WTC11 (cell line): Measurements from ENCODE around the gene KLHDC8A. TPM values are rescaled to one million over a fixed set of nuclear protein-coding genes. Genes with fewer than 3 reads are reported as not detected.
A peak's percentile ranks its signal among the peaks of the same experiment; 100 is the strongest.

Experiments
- ATAC-seq: fragments of 200-7000 bp; cut with Tn5 transposase; 2 replicates; pipeline ENCODE4 v1.10.0; 2021; ENCODE audit warnings: mild to moderate bottlenecking, moderate library complexity
- CTCF ChIA-PET: fragments of 300-600 bp; sonication (Branson Sonifier 250); formaldehyde crosslinking; loops from one replicate; lab custom pipeline; 2021; ENCODE audit warnings: antibody characterized with exemption; lab: Charles Lee
- POLR2A ChIA-PET: fragments of 350-600 bp; sonication (Branson Sonifier 250); formaldehyde crosslinking; loops from one replicate; lab custom pipeline; 2021; ENCODE audit warnings: antibody characterized with exemption; lab: Charles Lee
- DNase-seq: peaks from one replicate; pipeline ENCODE4 v3.0.0; 2021; ENCODE audit warnings: low spot score
- H3K27ac Mint-ChIP-seq: 2 replicates; pipeline ENCODE4 v1.8.0; 2021; ENCODE audit warnings: mixed read lengths
- H3K27me3 Mint-ChIP-seq: 2 replicates; pipeline ENCODE4 v1.8.0; 2021; ENCODE audit warnings: low read depth, mild to moderate bottlenecking, moderate library complexity, mixed read lengths
- H3K36me3 Mint-ChIP-seq: 2 replicates; pipeline ENCODE4 v1.8.0; 2021; ENCODE audit warnings: mixed read lengths
- H3K4me1 Mint-ChIP-seq: 2 replicates; pipeline ENCODE4 v1.8.0; 2022; ENCODE audit warnings: mixed read lengths
- H3K4me3 Mint-ChIP-seq: 2 replicates; pipeline ENCODE4 v1.8.0; 2021; ENCODE audit warnings: mild to moderate bottlenecking, moderate library complexity, mixed read lengths
- H3K9me3 Mint-ChIP-seq: 2 replicates; pipeline ENCODE4 v1.8.0; 2021; ENCODE audit warnings: mixed read lengths
- ATF1 ChIP-seq: sonication (generic); formaldehyde crosslinking; IDR thresholded peaks from 2 replicates; pipeline ENCODE4 v1.8.1; 2023; ENCODE audit warnings: mild to moderate bottlenecking, moderate library complexity, missing genetic modification reagents
- CREM ChIP-seq: sonication (generic); formaldehyde crosslinking; IDR thresholded peaks from 2 replicates; pipeline ENCODE4 v1.8.1; 2022; ENCODE audit warnings: mild to moderate bottlenecking, missing genetic modification reagents, moderate library complexity
- CTCF ChIP-seq: fragments of 200-600 bp; IDR thresholded peaks from 2 replicates; pipeline ENCODE4 v1.8.0; 2022; ENCODE audit warnings: antibody characterized with exemption
- ELF4 ChIP-seq: sonication (generic); formaldehyde crosslinking; IDR thresholded peaks from 2 replicates; pipeline ENCODE4 v1.8.1; 2022; ENCODE audit warnings: low read depth, mild to moderate bottlenecking, moderate library complexity, missing genetic modification reagents
- ETV6 ChIP-seq: sonication (generic); formaldehyde crosslinking; IDR thresholded peaks from 2 replicates; pipeline ENCODE4 v1.8.1; 2022; ENCODE audit warnings: mild to moderate bottlenecking, missing genetic modification reagents
- FOXJ3 ChIP-seq: sonication (generic); formaldehyde crosslinking; IDR thresholded peaks from 2 replicates; pipeline ENCODE4 v1.9.0; 2021; ENCODE audit warnings: missing genetic modification reagents, mild to moderate bottlenecking, borderline replicate concordance
- HMGXB4 ChIP-seq: sonication (generic); formaldehyde crosslinking; IDR thresholded peaks from 2 replicates; pipeline ENCODE4 v1.8.1; 2023; ENCODE audit warnings: mild to moderate bottlenecking, moderate library complexity, missing genetic modification reagents
- JAZF1 ChIP-seq: fragments of 250-450 bp; sonication (Bioruptor Pico); IDR thresholded peaks from 2 replicates; pipeline ENCODE4 v1.9.0; 2021; ENCODE audit warnings: moderate library complexity, mild to moderate bottlenecking, inconsistent platforms
- KAT7 ChIP-seq: sonication (generic); formaldehyde crosslinking; IDR thresholded peaks from 2 replicates; pipeline ENCODE4 v1.8.1; 2023; ENCODE audit warnings: missing genetic modification reagents, mild to moderate bottlenecking, borderline replicate concordance
- MAX ChIP-seq: sonication (generic); formaldehyde crosslinking; IDR thresholded peaks from 2 replicates; pipeline ENCODE4 v1.8.0; 2022; ENCODE audit warnings: mild to moderate bottlenecking, missing genetic modification reagents
- PREB ChIP-seq: sonication (generic); formaldehyde crosslinking; IDR thresholded peaks from 2 replicates; pipeline ENCODE4 v1.8.1; 2022; ENCODE audit warnings: mild to moderate bottlenecking, missing genetic modification reagents, moderate library complexity, borderline replicate concordance
- RELA ChIP-seq: sonication (generic); formaldehyde crosslinking; IDR thresholded peaks from 2 replicates; pipeline ENCODE4 v1.8.1; 2022; ENCODE audit warnings: missing genetic modification reagents, mild to moderate bottlenecking, borderline replicate concordance
- SMAD4 ChIP-seq: sonication (generic); formaldehyde crosslinking; IDR thresholded peaks from 2 replicates; pipeline ENCODE4 v1.8.0; 2022; ENCODE audit warnings: mild to moderate bottlenecking, missing genetic modification reagents
- ZBTB43 ChIP-seq: sonication (generic); formaldehyde crosslinking; IDR thresholded peaks from 2 replicates; pipeline ENCODE4 v1.8.1; 2023; ENCODE audit warnings: mild to moderate bottlenecking, missing genetic modification reagents
- ZMAT4 ChIP-seq: fragments of 250-450 bp; sonication (Bioruptor Pico); IDR thresholded peaks from 2 replicates; pipeline ENCODE4 v1.9.0; 2021; ENCODE audit warnings: mild to moderate bottlenecking
- ZNF219 ChIP-seq: sonication (generic); formaldehyde crosslinking; IDR thresholded peaks from 2 replicates; pipeline ENCODE4 v1.8.0; 2023; ENCODE audit warnings: missing genetic modification reagents, mild to moderate bottlenecking, borderline replicate concordance
- ZNF263 ChIP-seq: sonication (generic); formaldehyde crosslinking; IDR thresholded peaks from 2 replicates; pipeline ENCODE4 v1.8.1; 2022; ENCODE audit warnings: low read depth, mild to moderate bottlenecking, moderate library complexity, missing genetic modification reagents
- total RNA-seq: library from RNA; stranded (reverse); gene quantifications from 3 replicates; pipeline ENCODE4 v1.2.3, GENCODE V29; 2021

KLHDC8A gene
- total RNA-seq, 1 experiment from 2014 or later, result 1.7 TPM

- TF ChIP-seq PREB (CRISPR knock-in tag), result no peak
- TF ChIP-seq JAZF1 (CRISPR knock-in tag), result no peak
- no peak for TF ChIP-seq ELF4
- TF ChIP-seq ZMAT4 (CRISPR knock-in tag), result no peak
- TF ChIP-seq FOXJ3 (CRISPR knock-in tag), result no peak
- TF ChIP-seq ZBTB43 (CRISPR knock-in tag), result 0 out of 2 replicates have a peak, but pooled peaks have one; percentile 57
- TF ChIP-seq CREM (CRISPR knock-in tag), result no peak
- TF ChIP-seq KAT7 (CRISPR knock-in tag), result peak; percentile 23; the same call in 1 of the 2 replicates
- TF ChIP-seq ETV6 (CRISPR knock-in tag), result no peak
- TF ChIP-seq ZNF263 (CRISPR knock-in tag), result no peak
- no peak for TF ChIP-seq MAX (CRISPR knock-in tag)
- no peak for TF ChIP-seq RELA (CRISPR knock-in tag)
Measured at GRCh38 chr1:205344066-205344928, 12.4 kb downstream of the KLHDC8A start (continued).

GRCh38 chr1:205343431-205344065, 13.2 kb downstream of the KLHDC8A start:
- Mint-ChIP-seq H3K36me3 (no peaks in the 10 kb centered on the region), H3K9me3 (no peaks in the 10 kb centered on the region), H3K4me3 (peak overlapping the region; percentile 72), H3K4me1 (peaks cover 26% of the 10 kb centered on the region), H3K27ac (no peak overlapping the region), H3K27me3 (peaks cover 58% of the 10 kb centered on the region)
- peak; percentile 65 for ATAC-seq
- DNase-seq, result peak; percentile 71
- no peak for TF ChIP-seq ZNF219 (CRISPR knock-in tag)
- no peak for TF ChIP-seq SMAD4 (CRISPR knock-in tag)
- peak; percentile 38 for TF ChIP-seq CTCF
- TF ChIP-seq MAX (CRISPR knock-in tag), result peak; percentile 71
- peak; percentile 89 for TF ChIP-seq HMGXB4 (CRISPR knock-in tag)
- 0 out of 2 replicates have a peak, but pooled peaks have one; percentile 45 for TF ChIP-seq ATF1
- ChIA-PET CTCF (interaction anchor here (0.6 to 3.3 kb wide), 4 partner anchors 11 to 142 kb away, joined by 3 to 20 read pairs (median 8); no protein-coding TSS in a partner anchor), POLR2A (no interaction called here)
